ENCODE results near the gene FBXL16. TPM values are rescaled to one million over a fixed set of nuclear protein-coding genes. Genes with fewer than 3 reads are reported as not detected.

FBXL16 gene
- total RNA-seq, 2 experiments from 2014 or later: 12.7 to 14.3 TPM

DNA sequence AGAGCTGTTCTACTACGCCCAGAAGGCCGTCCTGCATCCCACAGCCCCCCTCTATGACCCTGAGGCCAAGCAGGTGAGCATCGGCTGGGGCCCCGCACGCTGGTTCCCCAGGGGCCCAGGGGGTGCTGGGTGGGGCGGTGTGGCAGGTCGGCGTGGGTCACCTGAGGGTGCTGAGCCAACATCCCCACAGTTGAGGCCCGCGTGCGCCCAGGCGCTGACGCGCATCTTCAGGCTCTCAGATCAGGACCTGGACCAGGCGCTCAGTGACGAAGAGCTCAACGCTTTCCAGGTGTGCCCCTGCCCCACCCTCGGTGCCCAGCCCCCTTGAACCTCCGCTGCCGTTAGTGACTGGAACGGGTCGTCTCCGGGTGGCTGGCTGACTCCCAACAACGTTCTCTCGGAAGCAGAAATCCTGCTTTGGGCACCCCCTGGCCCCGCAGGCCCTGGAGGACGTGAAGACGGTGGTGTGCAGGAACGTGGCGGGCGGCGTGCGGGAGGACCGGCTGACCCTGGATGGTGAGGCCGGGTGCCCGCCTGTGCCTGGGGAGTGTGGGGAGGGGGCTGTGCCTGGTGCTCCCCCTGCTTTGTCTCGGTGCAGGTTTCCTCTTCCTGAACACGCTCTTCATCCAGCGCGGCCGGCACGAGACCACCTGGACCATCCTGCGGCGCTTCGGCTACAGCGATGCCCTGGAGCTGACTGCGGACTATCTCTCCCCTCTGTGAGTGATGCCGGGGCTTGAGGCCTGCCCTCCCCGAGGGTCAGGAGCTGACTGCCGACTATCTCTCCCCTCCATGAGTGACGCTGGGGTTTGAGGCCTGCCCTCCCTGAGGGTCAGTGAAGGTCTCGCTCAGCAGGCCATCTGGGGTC lies 34.9 kb downstream of the FBXL16 start:
- ChIA-PET CTCF (interaction anchor here (0.7 to 2.3 kb wide), 2 partner anchors 9 to 23 kb away, joined by 3 to 9 read pairs; partner anchors contain the start of gene STUB1), POLR2A (no interaction called here)
- Mint-ChIP-seq H3K36me3 (ENCODE audit: low read depth) (peaks cover 6% of the 10 kb centered on the region), H3K27me3 (peaks cover 3% of the 10 kb centered on the region), H3K4me1 (peaks cover 8% of the 10 kb centered on the region), H3K4me3 (no peak overlapping the region), H3K27ac (no peak overlapping the region), H3K9me3 (no peaks in the 10 kb centered on the region)
- DNase-seq: no peak

DNA sequence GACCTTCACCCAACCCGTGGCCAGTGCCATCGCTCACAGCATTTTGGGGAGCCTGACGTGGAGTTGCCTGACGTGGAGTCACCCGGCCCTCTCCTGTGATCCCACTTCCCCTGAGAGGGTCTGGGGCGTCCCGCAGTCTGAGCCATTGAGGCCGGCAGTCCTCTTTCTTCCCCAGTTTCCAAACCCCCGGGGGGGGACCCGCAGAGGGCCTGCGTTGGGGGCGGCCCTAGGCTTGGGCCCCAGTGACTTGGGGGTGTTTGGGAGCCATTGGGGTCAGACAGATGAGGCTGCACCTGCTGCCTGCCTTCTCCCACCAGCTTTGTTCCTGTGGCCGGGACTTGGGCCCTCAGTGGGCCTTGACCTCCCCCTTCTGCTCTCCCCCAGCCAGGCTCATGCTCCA lies 35.9 kb downstream of the FBXL16 start:
- H3K27me3 Mint-ChIP-seq: no peaks in the 10 kb centered on the region
- no peak for DNase-seq
- no peaks in the 10 kb centered on the region for H3K9me3 Mint-ChIP-seq
- POLR2A ChIA-PET: no interaction called here
- CTCF ChIA-PET: interaction anchor here (2.3 kb wide), 1 partner anchor 10 kb away, joined by 9 read pairs; the partner anchor contains the start of gene STUB1
- peak overlapping the region; percentile 75 for H3K4me3 Mint-ChIP-seq
- peaks cover 6% of the 10 kb centered on the region for H3K4me1 Mint-ChIP-seq
- no peak overlapping the region for H3K27ac Mint-ChIP-seq
- H3K36me3 Mint-ChIP-seq (ENCODE audit: low read depth): peaks cover 6% of the 10 kb centered on the region

DNA sequence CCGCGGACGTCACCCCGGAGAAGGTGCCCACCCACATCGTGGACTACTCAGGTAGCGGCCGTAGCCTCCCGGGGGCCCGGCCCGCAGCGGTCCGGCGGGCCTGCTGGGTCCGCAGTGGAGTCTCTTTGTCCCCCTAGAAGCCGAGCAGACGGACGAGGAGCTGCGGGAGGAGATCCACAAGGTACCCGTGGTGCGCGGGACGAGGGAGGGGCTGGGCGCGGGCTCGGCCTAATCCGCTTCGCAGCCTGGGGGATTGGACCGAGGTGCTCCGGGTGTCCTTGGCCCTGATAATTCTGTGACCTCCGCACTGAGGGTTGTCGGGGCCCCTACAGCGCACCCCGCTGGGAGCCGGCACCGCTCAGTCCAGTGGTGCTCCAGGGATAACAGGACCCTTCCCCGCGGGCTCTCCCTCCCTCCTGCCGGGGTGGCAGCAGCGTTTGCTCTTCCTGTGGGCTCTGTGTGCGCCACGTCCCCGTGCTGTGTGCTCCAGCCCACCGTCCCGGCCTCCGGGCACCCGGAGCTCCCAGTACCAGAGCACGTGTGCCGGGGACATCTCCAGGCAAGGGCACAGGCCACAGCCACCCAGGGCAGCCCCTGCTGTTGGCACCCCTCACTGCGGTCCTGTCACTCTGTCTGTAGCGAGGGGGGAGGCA lies 37.0 kb downstream of the FBXL16 start:
- H3K36me3 Mint-ChIP-seq (ENCODE audit: low read depth): peaks cover 6% of the 10 kb centered on the region
- ChIA-PET CTCF (interaction anchor here (0.6 to 2.9 kb wide), 10 partner anchors 8 to 21 kb away, joined by 3 to 13 read pairs (median 5); partner anchors contain the start of genes STUB1 and WDR90), POLR2A (interaction anchor here (0.6 kb wide), 1 partner anchor 19 kb away, joined by 3 read pairs; no protein-coding TSS in a partner anchor)
- H3K9me3 Mint-ChIP-seq: no peaks in the 10 kb centered on the region
- DNase-seq: no peak
- peak overlapping the region; percentile 75 for H3K4me3 Mint-ChIP-seq
- H3K4me1 Mint-ChIP-seq: peaks cover 6% of the 10 kb centered on the region
- peak overlapping the region; percentile 68 for H3K27ac Mint-ChIP-seq
- H3K27me3 Mint-ChIP-seq: no peaks in the 10 kb centered on the region

DNA sequence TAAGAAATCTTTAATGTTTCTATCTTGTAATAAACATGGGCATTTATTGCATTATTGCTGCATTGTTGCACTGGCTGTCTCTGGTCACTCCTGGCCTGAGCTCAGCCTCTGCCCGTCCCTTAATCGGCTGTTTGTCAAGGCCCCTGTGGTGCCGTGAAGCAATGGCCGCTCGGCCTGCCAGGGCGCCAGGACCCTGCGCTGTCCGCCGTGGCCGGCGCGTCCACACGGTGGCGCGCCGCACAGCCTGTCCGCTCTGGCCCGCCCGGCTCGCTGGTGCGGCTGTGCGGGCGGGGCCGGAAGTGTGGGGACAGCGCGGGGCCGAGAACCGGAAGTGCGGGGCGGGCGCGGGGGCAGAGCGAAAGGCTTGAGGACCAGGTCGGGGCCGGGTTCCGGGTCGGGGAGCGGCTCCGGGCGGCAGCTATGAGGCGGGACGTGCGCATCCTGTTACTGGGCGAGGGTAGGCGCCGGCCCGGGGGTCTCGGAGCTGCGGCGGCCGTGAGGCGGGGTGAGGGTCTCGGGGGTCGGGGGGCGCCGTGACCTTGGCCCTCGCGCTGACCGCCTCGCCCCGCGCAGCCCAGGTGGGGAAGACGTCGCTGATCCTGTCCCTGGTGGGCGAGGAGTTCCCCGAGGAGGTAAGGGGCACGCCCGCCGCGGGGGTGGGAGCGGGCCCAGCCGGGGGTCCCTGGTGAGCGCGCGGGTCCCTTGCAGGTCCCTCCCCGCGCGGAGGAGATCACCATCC lies 37.7 kb downstream of the FBXL16 start, which contains the start of gene RHOT2:
Gene RHOT2, plus strand, starts transcription at position 353 of the 739 bp plus-strand sequence. Its CDS starts 68 bp downstream, at position 421.
- Mint-ChIP-seq H3K27me3 (no peaks in the 10 kb centered on the region), H3K9me3 (no peaks in the 10 kb centered on the region), H3K27ac (peak within 1 kb of the TSS; percentile 89), H3K4me1 (peaks cover 6% of the 10 kb centered on the region), H3K4me3 (peak within 1 kb of the TSS; percentile 80), H3K36me3 (ENCODE audit: low read depth) (peaks cover 4% of the 10 kb centered on the region)
- peak; percentile 93 for DNase-seq
- CTCF ChIA-PET: interaction anchor here (0.6 to 2.9 kb wide), 13 partner anchors 9 to 35 kb away, joined by 3 to 13 read pairs (median 4); partner anchors contain the start of genes STUB1, WDR24 and WDR90
- POLR2A ChIA-PET: interaction anchor here (0.6 kb wide), 1 partner anchor 12 kb away, joined by 3 read pairs; the partner anchor contains the start of gene STUB1

DNA sequence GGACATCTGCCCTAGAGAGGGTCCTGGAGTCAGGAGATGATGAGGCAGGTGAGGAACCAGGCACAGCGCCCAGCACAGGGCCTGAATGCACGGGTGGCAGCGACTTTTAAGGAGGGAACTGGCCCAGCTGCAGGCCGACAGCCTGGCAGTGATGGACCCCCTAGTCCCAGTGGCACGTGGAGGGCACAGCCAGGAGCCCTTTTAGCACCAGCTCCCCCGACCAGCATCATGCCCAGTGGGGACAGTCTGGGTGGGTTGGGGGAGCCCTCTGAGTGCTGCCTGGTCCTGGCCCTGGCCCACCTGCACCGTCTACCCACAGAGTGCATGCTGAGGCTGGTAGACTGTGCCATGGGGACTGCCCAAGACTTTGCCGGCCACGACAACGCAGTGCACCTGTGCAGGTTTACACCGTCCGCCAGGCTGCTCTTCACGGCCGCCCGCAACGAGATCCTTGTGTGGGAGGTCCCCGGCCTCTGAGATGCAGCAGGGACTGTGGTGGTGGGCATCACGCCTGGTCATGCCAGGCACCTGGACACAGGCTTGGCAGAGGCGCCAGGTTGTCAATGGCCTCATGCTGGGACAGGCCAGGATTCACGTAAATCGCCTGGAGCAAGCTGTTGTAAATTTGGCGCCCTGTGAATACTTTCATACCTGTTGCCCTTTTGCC lies 38.4 kb downstream of the FBXL16 start:
- H3K4me1 Mint-ChIP-seq: peaks cover 6% of the 10 kb centered on the region
- no peaks in the 10 kb centered on the region for H3K9me3 Mint-ChIP-seq
- ChIA-PET CTCF (interaction anchor here (0.6 to 2.9 kb wide), 12 partner anchors 10 to 34 kb away, joined by 3 to 13 read pairs (median 4); partner anchors contain the start of genes STUB1, WDR24 and WDR90), POLR2A (interaction anchor here (0.6 kb wide), 1 partner anchor 13 kb away, joined by 3 read pairs; the partner anchor contains the start of gene STUB1)
- peak overlapping the region; percentile 80 for H3K4me3 Mint-ChIP-seq
- peaks cover 2% of the 10 kb centered on the region for H3K36me3 Mint-ChIP-seq (ENCODE audit: low read depth)
- no peaks in the 10 kb centered on the region for H3K27me3 Mint-ChIP-seq
- peak overlapping the region; percentile 89 for H3K27ac Mint-ChIP-seq
- DNase-seq: no peak

DNA sequence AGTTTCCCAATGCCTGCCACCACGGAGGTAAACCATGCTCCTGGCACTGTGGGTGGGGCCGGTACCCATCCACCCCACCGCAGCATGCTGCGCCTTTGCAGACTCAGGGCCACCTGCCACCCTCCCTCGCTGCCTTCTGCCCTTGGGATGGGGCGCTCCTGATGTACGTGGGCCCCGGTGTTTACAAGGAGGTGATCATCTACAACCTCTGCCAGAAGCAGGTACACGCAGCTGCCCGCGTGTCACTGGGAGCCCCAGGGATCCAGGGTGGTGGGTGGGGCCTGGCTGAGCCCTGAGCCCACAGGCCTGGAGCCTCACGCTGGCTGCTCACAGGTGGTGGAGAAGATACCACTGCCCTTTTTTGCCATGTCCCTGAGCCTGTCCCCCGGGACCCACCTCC lies 39.0 kb downstream of the FBXL16 start:
- Mint-ChIP-seq H3K27me3 (no peaks in the 10 kb centered on the region), H3K36me3 (ENCODE audit: low read depth) (peaks cover 2% of the 10 kb centered on the region), H3K9me3 (no peaks in the 10 kb centered on the region), H3K27ac (no peak overlapping the region), H3K4me1 (peaks cover 6% of the 10 kb centered on the region), H3K4me3 (no peak overlapping the region)
- POLR2A ChIA-PET: no interaction called here
- CTCF ChIA-PET: interaction anchor here (1.2 to 2.9 kb wide), 4 partner anchors 15 to 46 kb away, joined by 4 to 13 read pairs (median 8); partner anchors contain the start of genes STUB1 and WDR90
- no peak for DNase-seq

DNA sequence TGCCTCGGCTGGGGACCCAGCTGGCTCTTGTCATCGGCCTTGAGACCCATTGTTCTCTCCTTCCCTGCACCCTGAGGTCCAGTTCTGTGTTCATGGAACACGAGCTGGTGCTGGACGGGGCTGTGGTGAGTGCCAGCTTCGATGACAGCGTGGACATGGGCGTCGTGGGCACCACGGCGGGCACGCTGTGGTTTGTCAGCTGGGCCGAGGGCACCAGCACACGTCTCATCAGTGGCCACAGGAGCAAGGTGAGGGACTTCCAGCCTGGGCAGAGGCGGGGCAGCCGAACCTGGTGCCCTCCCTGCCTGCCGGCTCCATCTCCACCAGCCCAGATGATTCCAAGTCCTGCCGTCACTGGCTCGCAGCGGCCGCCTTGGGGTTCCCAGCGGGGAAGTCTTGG lies 43.0 kb downstream of the FBXL16 start:
- H3K4me1 Mint-ChIP-seq: peaks cover 7% of the 10 kb centered on the region
- POLR2A ChIA-PET: no interaction called here
- H3K27ac Mint-ChIP-seq: no peak overlapping the region
- no peaks in the 10 kb centered on the region for H3K27me3 Mint-ChIP-seq
- CTCF ChIA-PET: interaction anchor here (1.0 kb wide), 1 partner anchor 14 kb away, joined by 3 read pairs; no protein-coding TSS in a partner anchor
- no peak overlapping the region for H3K4me3 Mint-ChIP-seq
- no peak for DNase-seq
- no peaks in the 10 kb centered on the region for H3K36me3 Mint-ChIP-seq (ENCODE audit: low read depth)
- H3K9me3 Mint-ChIP-seq: no peaks in the 10 kb centered on the region

DNA sequence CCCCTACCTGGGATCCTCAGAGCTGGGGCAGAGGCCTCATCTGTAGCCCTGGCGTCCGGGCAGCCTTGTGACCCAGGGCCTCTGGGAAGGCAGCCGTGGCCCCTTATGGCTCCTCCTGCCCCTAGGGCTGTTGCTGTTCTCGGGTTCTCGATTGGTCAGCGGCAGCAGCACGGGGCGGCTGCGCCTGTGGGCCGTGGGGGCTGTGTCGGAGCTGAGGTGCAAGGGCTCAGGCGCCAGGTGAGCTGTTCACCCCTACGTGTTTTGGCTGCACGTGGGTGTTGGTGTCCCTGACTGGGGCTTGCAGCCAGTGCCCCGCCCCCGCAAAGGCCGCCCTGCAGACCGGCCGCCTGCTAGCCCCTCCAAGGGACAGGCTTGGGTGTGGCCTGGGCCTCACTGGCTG lies 43.5 kb downstream of the FBXL16 start:
- Mint-ChIP-seq H3K27ac (no peak overlapping the region), H3K4me3 (no peak overlapping the region), H3K36me3 (ENCODE audit: low read depth) (no peaks in the 10 kb centered on the region), H3K9me3 (no peaks in the 10 kb centered on the region), H3K4me1 (peaks cover 5% of the 10 kb centered on the region), H3K27me3 (no peaks in the 10 kb centered on the region)
- POLR2A ChIA-PET: no interaction called here
- CTCF ChIA-PET: interaction anchor here (0.7 to 1.0 kb wide), 2 partner anchors 14 to 19 kb away, joined by 3 read pairs; no protein-coding TSS in a partner anchor
- DNase-seq: no peak

DNA sequence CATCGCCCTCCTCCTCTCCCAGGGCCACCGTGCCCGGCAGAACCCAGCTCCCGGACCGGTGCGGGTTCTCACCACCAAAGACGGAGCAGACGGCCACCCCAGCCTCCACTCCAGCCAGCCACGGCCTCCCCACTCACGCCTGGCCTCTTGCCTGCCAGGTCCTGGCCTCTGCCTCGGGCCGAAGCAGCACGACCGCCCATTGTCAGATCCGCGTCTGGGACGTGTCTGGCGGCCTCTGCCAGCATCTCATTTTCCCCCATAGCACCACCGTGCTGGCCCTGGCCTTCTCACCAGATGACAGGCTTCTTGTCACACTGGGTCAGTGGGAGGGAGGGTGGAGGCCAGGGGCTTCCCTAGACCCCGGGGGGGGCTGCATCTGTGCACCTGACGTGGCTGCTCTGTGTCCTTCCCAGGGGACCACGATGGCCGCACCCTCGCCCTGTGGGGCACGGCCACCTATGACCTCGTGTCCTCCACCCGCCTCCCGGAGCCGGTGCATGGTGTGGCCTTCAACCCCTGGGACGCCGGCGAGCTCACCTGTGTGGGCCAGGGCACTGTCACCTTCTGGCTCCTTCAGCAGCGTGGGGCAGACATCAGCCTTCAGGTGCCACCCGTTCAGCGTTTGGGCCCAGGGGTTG lies 44.3 kb downstream of the FBXL16 start:
- POLR2A ChIA-PET: no interaction called here
- peak overlapping the region; percentile 54 for H3K27ac Mint-ChIP-seq
- CTCF ChIA-PET: interaction anchor here (0.7 to 1.2 kb wide), 2 partner anchors 13 to 19 kb away, joined by 3 read pairs; no protein-coding TSS in a partner anchor

DNA sequence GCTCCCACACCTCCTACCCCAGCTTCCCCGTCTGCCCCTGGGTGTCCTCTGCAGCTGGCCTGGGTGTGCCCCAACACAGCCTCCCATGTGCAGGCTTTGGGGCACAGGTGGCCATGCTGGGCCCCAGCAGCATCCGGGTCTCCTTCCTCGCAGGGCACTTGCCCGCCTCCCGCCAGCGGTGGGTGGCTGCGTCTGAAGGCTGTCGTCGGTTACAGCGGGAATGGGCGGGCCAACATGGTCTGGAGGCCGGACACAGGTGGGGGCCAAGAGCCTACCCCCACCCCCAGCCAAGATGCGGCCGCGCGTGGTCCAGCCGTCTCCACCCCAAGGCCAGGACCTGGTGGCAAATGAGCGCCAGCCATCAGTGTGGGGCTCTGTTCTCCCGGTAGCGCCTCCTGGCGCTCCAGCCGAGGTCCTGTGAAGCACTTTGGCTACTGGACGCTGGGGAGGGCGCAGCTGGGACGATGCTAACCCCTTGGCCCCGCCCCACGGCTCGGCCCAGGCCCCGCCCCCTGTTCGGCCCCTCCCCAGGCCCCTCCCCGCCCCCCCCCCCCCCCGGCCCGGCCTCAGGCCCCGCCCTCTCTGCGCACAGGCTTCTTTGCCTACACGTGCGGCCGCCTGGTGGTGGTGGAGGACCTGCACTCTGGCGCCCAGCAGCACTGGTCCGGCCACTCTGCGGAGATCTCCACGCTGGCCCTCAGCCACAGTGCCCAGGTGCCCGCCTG lies 45.0 kb downstream of the FBXL16 start:
- H3K4me1 Mint-ChIP-seq: peaks cover 5% of the 10 kb centered on the region

More for the DNA sequence above, 44.3 kb downstream of the FBXL16 start:
- DNase-seq: no peak
- H3K36me3 Mint-ChIP-seq (ENCODE audit: low read depth): no peaks in the 10 kb centered on the region
- no peaks in the 10 kb centered on the region for H3K9me3 Mint-ChIP-seq
- H3K4me3 Mint-ChIP-seq: no peak overlapping the region
- peaks cover 5% of the 10 kb centered on the region for H3K4me1 Mint-ChIP-seq
- no peaks in the 10 kb centered on the region for H3K27me3 Mint-ChIP-seq

DNA sequence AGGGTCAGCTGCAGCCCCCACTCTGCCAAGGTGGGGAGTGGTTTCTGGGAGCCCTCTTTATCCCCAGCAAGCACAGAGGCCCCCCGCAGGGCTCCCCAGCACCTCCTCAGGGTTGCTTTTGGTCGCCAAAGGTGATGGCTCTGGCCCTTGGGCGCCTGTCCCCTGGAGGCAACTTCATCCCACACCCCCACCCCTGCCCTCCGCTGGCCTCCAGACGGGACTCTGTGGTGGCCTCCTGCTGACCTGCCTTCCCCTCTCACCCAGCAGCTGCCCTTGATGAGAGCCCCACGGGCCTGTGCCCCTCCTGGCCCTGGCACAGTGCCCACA lies 45.5 kb downstream of the FBXL16 start:
- POLR2A ChIA-PET: no interaction called here
- Mint-ChIP-seq H3K9me3 (no peaks in the 10 kb centered on the region), H3K27ac (no peak overlapping the region), H3K4me1 (peaks cover 5% of the 10 kb centered on the region), H3K36me3 (ENCODE audit: low read depth) (no peaks in the 10 kb centered on the region), H3K4me3 (no peak overlapping the region), H3K27me3 (no peaks in the 10 kb centered on the region)
- CTCF ChIA-PET: interaction anchor here (0.9 kb wide), 1 partner anchor 68 kb away, joined by 5 read pairs; no protein-coding TSS in a partner anchor
- DNase-seq: no peak

More for the DNA sequence above, 45.0 kb downstream of the FBXL16 start:
- H3K4me3 Mint-ChIP-seq: no peak overlapping the region
- no peaks in the 10 kb centered on the region for H3K9me3 Mint-ChIP-seq
- POLR2A ChIA-PET: no interaction called here
- DNase-seq: peak; percentile 77
- peak overlapping the region; percentile 54 for H3K27ac Mint-ChIP-seq
- CTCF ChIA-PET: interaction anchor here (0.9 to 1.2 kb wide), 2 partner anchors 13 to 69 kb away, joined by 3 to 5 read pairs; no protein-coding TSS in a partner anchor
- no peaks in the 10 kb centered on the region for H3K36me3 Mint-ChIP-seq (ENCODE audit: low read depth)
- no peaks in the 10 kb centered on the region for H3K27me3 Mint-ChIP-seq

All from activated CD4-positive, alpha-beta T cell treated with anti-CD3 and anti-CD28 coated beads, Interleukin-2, amount 10 ng/mL, durations not matched to agents 7 days and 5 days (primary cell).